GM18499 (cell line): ENCODE data around the gene GMNC.
"Not testable (repeated sequence)": the region's sequence is repeated elsewhere in the genome, so short reads cannot be mapped to it uniquely, and the experiment has no call there.

Source experiments
- ATAC-seq: cut with Tn5 transposase; IDR thresholded peaks from one replicate; pipeline ENCODE4 v1.9.1; 2021; ENCODE audit warnings: moderate number of reproducible peaks; ENCODE audit not compliant: insufficient read depth, unreplicated experiment

Gene GMNC

GRCh38 chr3:190862209-190863118 lies at the start of gene GMNC:
Gene GMNC, minus strand, starts transcription at chr3:190862694. Its CDS starts 79 bp downstream, at chr3:190862615.
- ATAC-seq = no peak

- ATAC-seq = no peak
Observed at GRCh38 chr3:190911382-190911781, 48.9 kb upstream of the GMNC start.

GRCh38 chr3:190909908-190910307 lies 47.4 kb upstream of the GMNC start:
- ATAC-seq = no peak

GRCh38 chr3:190903156-190903555 lies 40.7 kb upstream of the GMNC start:
- no peak for ATAC-seq

- ATAC-seq = no peak
Observed at GRCh38 chr3:190902292-190902691, 39.8 kb upstream of the GMNC start.

- no peak for ATAC-seq
Observed at GRCh38 chr3:190892395-190892902, 30.0 kb upstream of the GMNC start.

GRCh38 chr3:190886945-190887344 lies 24.5 kb upstream of the GMNC start:
- ATAC-seq = peak; percentile 50

GRCh38 chr3:190883973-190884832 lies 21.7 kb upstream of the GMNC start:
- peak; percentile 72 for ATAC-seq

GRCh38 chr3:190883141-190883540 lies 20.6 kb upstream of the GMNC start:
- ATAC-seq = no peak

- no peak for ATAC-seq
Observed at GRCh38 chr3:190877925-190878324, 15.4 kb upstream of the GMNC start.

GRCh38 chr3:190876433-190876832 lies 13.9 kb upstream of the GMNC start:
- ATAC-seq = not testable (repeated sequence)

- ATAC-seq = not testable (repeated sequence)
Observed at GRCh38 chr3:190875061-190875460, 12.6 kb upstream of the GMNC start.

- no peak for ATAC-seq
Observed at GRCh38 chr3:190870127-190870526, 7.6 kb upstream of the GMNC start.

- ATAC-seq = no peak
Observed at GRCh38 chr3:190867071-190867470, 4.6 kb upstream of the GMNC start.

- ATAC-seq = no peak
Observed at GRCh38 chr3:190865828-190866227, 3.3 kb upstream of the GMNC start.

GRCh38 chr3:190865419-190865818 lies 2.9 kb upstream of the GMNC start:
- no peak for ATAC-seq

GRCh38 chr3:190864002-190864401 lies 1.5 kb upstream of the GMNC start:
- ATAC-seq = no peak

GRCh38 chr3:190863119-190863465 lies 598 bp upstream of the GMNC start:
- no peak for ATAC-seq

- no peak for ATAC-seq
Observed at GRCh38 chr3:190860521-190860920, 2.0 kb downstream of the GMNC start.

GRCh38 chr3:190855151-190855550 lies 7.3 kb downstream of the GMNC start:
- no peak for ATAC-seq

- no peak for ATAC-seq
Observed at GRCh38 chr3:190854062-190854461, 8.4 kb downstream of the GMNC start.
